ENCODE results near the gene TAOK3.
A peak's percentile ranks its signal among the peaks of the same experiment; 100 is the strongest.
"Not testable (repeated sequence)": the region's sequence is repeated elsewhere in the genome, so short reads cannot be mapped to it uniquely, and the experiment has no call there.

The TAOK3 gene

DNA sequence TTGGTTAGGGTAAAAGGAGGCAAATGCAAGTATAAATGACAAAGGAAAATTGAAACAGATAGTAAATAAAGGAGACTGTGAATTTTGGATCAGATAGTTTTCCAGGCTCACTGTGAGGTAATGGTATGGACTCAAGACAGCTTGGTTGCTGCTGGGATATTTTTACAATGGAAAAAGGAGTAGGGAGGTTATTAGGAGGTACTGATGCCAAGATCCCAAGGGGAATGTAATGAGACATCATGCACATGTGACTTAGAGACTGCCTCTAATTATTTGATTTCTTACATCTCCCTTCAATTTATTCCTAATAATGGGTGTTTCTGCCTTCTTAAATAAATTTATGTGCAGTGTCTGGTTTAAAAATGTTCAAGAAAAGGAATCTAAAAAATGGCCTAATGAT lies 56.9 kb downstream of the TAOK3 start:
- no peaks in the 10 kb centered on the region for H3K27me3 ChIP-seq (replicated peaks; ENCODE audit: control insufficient read depth, insufficient read depth, low read length)
- H3K4me3 ChIP-seq (ENCODE audit: low read length): no peak overlapping the region
- H3K36me3 ChIP-seq (ENCODE audit: control insufficient read depth, insufficient read depth, low read length, severe bottlenecking): no peaks in the 10 kb centered on the region
- H3K9ac ChIP-seq (ENCODE audit: low read length): no peak overlapping the region
- peaks cover 15% of the 10 kb centered on the region for H3K4me1 ChIP-seq (ENCODE audit: control insufficient read depth, insufficient read depth, low read length)
- DNase-seq (ENCODE audit: low read depth): no peak
- H3K9me3 ChIP-seq (ENCODE audit: control insufficient read depth, low read length): no peaks in the 10 kb centered on the region

DNA sequence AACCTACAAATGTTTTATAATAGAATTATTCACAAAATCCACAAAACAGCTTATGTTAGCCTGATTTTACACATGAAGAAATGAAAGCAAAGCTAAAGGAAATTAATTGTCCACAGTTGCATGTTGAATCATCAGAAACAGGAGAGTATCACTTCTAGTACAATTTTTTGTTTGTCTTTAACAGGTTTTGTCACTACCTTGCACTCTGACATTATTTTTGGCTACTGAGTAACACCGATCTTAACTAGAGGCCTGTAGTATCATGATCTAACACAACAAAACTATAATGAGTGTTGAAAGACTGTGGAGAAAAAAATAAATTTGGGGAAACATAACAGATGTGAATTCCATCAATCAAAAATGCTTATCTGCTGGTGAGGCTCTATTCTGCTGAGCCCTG lies 60.1 kb downstream of the TAOK3 start:
- Histone ChIP-seq H3K27me3 (replicated peaks; ENCODE audit: control insufficient read depth, insufficient read depth, low read length) (no peaks in the 10 kb centered on the region), H3K4me1 (ENCODE audit: control insufficient read depth, insufficient read depth, low read length) (peaks cover 23% of the 10 kb centered on the region), H3K9me3 (ENCODE audit: control insufficient read depth, low read length) (no peaks in the 10 kb centered on the region), H3K9ac (ENCODE audit: low read length) (peak overlapping the region; percentile 46), H3K36me3 (ENCODE audit: control insufficient read depth, insufficient read depth, low read length, severe bottlenecking) (no peaks in the 10 kb centered on the region), H3K4me3 (ENCODE audit: low read length) (no peak overlapping the region)
- DNase-seq (ENCODE audit: low read depth): no peak

GRCh38 chr12:118311666-118312065 lies 61.0 kb downstream of the TAOK3 start:
- no peaks in the 10 kb centered on the region for H3K36me3 ChIP-seq (ENCODE audit: control insufficient read depth, insufficient read depth, low read length, severe bottlenecking)
- H3K9me3 ChIP-seq (ENCODE audit: control insufficient read depth, low read length): no peaks in the 10 kb centered on the region
- H3K4me1 ChIP-seq (ENCODE audit: control insufficient read depth, insufficient read depth, low read length): peaks cover 30% of the 10 kb centered on the region
- H3K27me3 ChIP-seq (replicated peaks; ENCODE audit: control insufficient read depth, insufficient read depth, low read length): no peaks in the 10 kb centered on the region
- H3K4me3 ChIP-seq (ENCODE audit: low read length): no peak overlapping the region
- H3K9ac ChIP-seq (ENCODE audit: low read length): no peak overlapping the region
- no peak for DNase-seq (ENCODE audit: low read depth)

DNA sequence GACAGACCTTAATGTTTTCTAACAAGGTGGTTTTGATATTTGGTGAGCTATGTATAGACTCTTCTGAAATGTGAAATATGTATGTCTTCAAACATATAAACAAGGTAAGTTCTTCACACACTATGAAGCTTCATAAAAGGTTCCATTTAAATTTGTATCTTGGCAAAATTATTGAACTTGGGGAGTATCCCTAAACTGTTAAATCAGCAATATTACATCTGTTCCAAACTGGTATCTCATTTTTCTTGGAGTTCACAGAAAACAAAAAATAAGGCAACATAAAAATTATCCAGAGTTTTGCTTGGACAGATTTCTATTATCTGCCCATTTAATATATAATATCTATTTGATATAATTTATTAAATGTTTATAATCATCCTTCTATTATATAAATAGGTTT lies 62.4 kb downstream of the TAOK3 start:
- Histone ChIP-seq H3K9me3 (ENCODE audit: control insufficient read depth, low read length) (no peaks in the 10 kb centered on the region), H3K9ac (ENCODE audit: low read length) (no peak overlapping the region), H3K27me3 (replicated peaks; ENCODE audit: control insufficient read depth, insufficient read depth, low read length) (no peaks in the 10 kb centered on the region), H3K36me3 (ENCODE audit: control insufficient read depth, insufficient read depth, low read length, severe bottlenecking) (no peaks in the 10 kb centered on the region), H3K4me3 (ENCODE audit: low read length) (no peak overlapping the region), H3K4me1 (ENCODE audit: control insufficient read depth, insufficient read depth, low read length) (peaks cover 32% of the 10 kb centered on the region)
- DNase-seq (ENCODE audit: low read depth): no peak

- not testable (repeated sequence) for H3K27me3 ChIP-seq (replicated peaks; ENCODE audit: control insufficient read depth, insufficient read depth, low read length); H3K9me3 ChIP-seq (ENCODE audit: control insufficient read depth, low read length); DNase-seq (ENCODE audit: low read depth); H3K36me3 ChIP-seq (ENCODE audit: control insufficient read depth, insufficient read depth, low read length, severe bottlenecking)
- Histone ChIP-seq H3K4me1 (ENCODE audit: control insufficient read depth, insufficient read depth, low read length) (peaks cover 32% of the 10 kb centered on the region), H3K4me3 (ENCODE audit: low read length) (peak overlapping the region; percentile 81), H3K9ac (ENCODE audit: low read length) (peak overlapping the region; percentile 77)
These were observed 64.7 kb downstream of the TAOK3 start for GRCh38 chr12:118308006-118308405.

GRCh38 chr12:118307069-118307954 lies 65.4 kb downstream of the TAOK3 start:
- Histone ChIP-seq H3K9ac (ENCODE audit: low read length) (peak overlapping the region; percentile 77), H3K36me3 (ENCODE audit: control insufficient read depth, insufficient read depth, low read length, severe bottlenecking) (no peaks in the 10 kb centered on the region), H3K9me3 (ENCODE audit: control insufficient read depth, low read length) (no peaks in the 10 kb centered on the region), H3K4me1 (ENCODE audit: control insufficient read depth, insufficient read depth, low read length) (peaks cover 28% of the 10 kb centered on the region), H3K4me3 (ENCODE audit: low read length) (peak overlapping the region; percentile 81), H3K27me3 (replicated peaks; ENCODE audit: control insufficient read depth, insufficient read depth, low read length) (no peaks in the 10 kb centered on the region)
- peak; percentile 85 for DNase-seq (ENCODE audit: low read depth)

GRCh38 chr12:118304093-118304492 lies 68.6 kb downstream of the TAOK3 start:
- no peaks in the 10 kb centered on the region for H3K9me3 ChIP-seq (ENCODE audit: control insufficient read depth, low read length)
- H3K27me3 ChIP-seq (replicated peaks; ENCODE audit: control insufficient read depth, insufficient read depth, low read length): no peaks in the 10 kb centered on the region
- DNase-seq (ENCODE audit: low read depth): no peak
- H3K9ac ChIP-seq (ENCODE audit: low read length): no peak overlapping the region
- H3K4me1 ChIP-seq (ENCODE audit: control insufficient read depth, insufficient read depth, low read length): peaks cover 24% of the 10 kb centered on the region
- H3K4me3 ChIP-seq (ENCODE audit: low read length): no peak overlapping the region
- no peaks in the 10 kb centered on the region for H3K36me3 ChIP-seq (ENCODE audit: control insufficient read depth, insufficient read depth, low read length, severe bottlenecking)

GRCh38 chr12:118302053-118302452 lies 70.7 kb downstream of the TAOK3 start:
- Histone ChIP-seq H3K4me1 (ENCODE audit: control insufficient read depth, insufficient read depth, low read length) (peaks cover 12% of the 10 kb centered on the region), H3K9me3 (ENCODE audit: control insufficient read depth, low read length) (no peaks in the 10 kb centered on the region), H3K27me3 (replicated peaks; ENCODE audit: control insufficient read depth, insufficient read depth, low read length) (no peaks in the 10 kb centered on the region), H3K36me3 (ENCODE audit: control insufficient read depth, insufficient read depth, low read length, severe bottlenecking) (peaks cover 3% of the 10 kb centered on the region), H3K4me3 (ENCODE audit: low read length) (no peak overlapping the region), H3K9ac (ENCODE audit: low read length) (no peak overlapping the region)
- peak; percentile 51 for DNase-seq (ENCODE audit: low read depth)

DNA sequence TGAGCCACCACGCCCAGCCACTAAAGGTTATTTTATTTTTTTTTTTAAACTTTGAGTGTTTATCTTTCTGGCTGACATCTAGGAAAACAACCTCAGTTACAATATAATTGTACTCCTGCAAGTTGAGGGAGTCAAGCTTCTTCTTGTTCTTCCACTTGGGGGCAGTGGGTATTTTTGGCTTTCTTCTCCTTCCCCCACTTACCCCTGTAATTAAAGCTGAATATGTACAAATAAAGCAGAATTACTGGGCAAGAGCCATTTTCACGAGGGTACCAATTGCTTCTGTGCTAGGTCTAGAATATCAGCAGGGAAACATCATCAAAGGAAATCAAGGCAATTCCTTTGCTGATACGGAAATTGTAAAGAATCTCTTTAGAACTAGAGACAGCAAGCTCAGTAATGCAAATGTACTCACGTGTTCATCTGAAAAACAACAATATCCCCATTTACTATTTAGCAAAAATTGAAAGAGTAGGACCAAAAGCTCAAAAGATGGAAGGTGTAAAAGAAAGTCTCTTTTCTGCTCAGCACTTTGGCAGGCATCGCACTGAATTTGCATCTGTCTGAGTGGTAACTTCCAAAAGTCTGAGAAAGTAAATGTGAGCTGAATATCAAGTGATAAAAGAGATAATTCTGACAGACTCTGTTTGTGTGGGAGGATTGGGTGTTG lies 72.8 kb downstream of the TAOK3 start:
- Histone ChIP-seq H3K9ac (ENCODE audit: low read length) (no peak overlapping the region), H3K4me1 (ENCODE audit: control insufficient read depth, insufficient read depth, low read length) (peaks cover 7% of the 10 kb centered on the region), H3K36me3 (ENCODE audit: control insufficient read depth, insufficient read depth, low read length, severe bottlenecking) (peaks cover 3% of the 10 kb centered on the region), H3K4me3 (ENCODE audit: low read length) (no peak overlapping the region), H3K9me3 (ENCODE audit: control insufficient read depth, low read length) (no peaks in the 10 kb centered on the region), H3K27me3 (replicated peaks; ENCODE audit: control insufficient read depth, insufficient read depth, low read length) (no peaks in the 10 kb centered on the region)
- no peak for DNase-seq (ENCODE audit: low read depth)

- Histone ChIP-seq H3K9ac (ENCODE audit: low read length) (no peak overlapping the region), H3K4me3 (ENCODE audit: low read length) (no peak overlapping the region), H3K9me3 (ENCODE audit: control insufficient read depth, low read length) (no peaks in the 10 kb centered on the region), H3K27me3 (replicated peaks; ENCODE audit: control insufficient read depth, insufficient read depth, low read length) (no peaks in the 10 kb centered on the region), H3K36me3 (ENCODE audit: control insufficient read depth, insufficient read depth, low read length, severe bottlenecking) (peaks cover 3% of the 10 kb centered on the region), H3K4me1 (ENCODE audit: control insufficient read depth, insufficient read depth, low read length) (peaks cover 14% of the 10 kb centered on the region)
- no peak for DNase-seq (ENCODE audit: low read depth)
These were observed 75.4 kb downstream of the TAOK3 start for GRCh38 chr12:118297284-118297683.

- Histone ChIP-seq H3K27me3 (replicated peaks; ENCODE audit: control insufficient read depth, insufficient read depth, low read length) (no peaks in the 10 kb centered on the region), H3K36me3 (ENCODE audit: control insufficient read depth, insufficient read depth, low read length, severe bottlenecking) (no peaks in the 10 kb centered on the region), H3K4me1 (ENCODE audit: control insufficient read depth, insufficient read depth, low read length) (peaks cover 15% of the 10 kb centered on the region), H3K9me3 (ENCODE audit: control insufficient read depth, low read length) (no peaks in the 10 kb centered on the region), H3K9ac (ENCODE audit: low read length) (peak overlapping the region; percentile 27), H3K4me3 (ENCODE audit: low read length) (no peak overlapping the region)
- DNase-seq (ENCODE audit: low read depth): peak; percentile 20
These were observed 79.9 kb downstream of the TAOK3 start for GRCh38 chr12:118292836-118293235.
